Naive thymus-derived CD4-positive, alpha-beta T cell (primary cell): ENCODE data around the gene GNL2. TPM values are rescaled to one million over a fixed set of nuclear protein-coding genes. Genes with fewer than 3 reads are reported as not detected.

ENCODE experiments used
- ATAC-seq: fragments of 150-1000 bp; cut with Tn5 transposase; 2 replicates; pipeline ENCODE4 v1.10.0; 2021; ENCODE audit warnings: mild to moderate bottlenecking, moderate library complexity
- CTCF ChIA-PET: fragments of 350-600 bp; sonication (Branson Sonifier 250); formaldehyde crosslinking; loops from one replicate; lab custom pipeline; 2021; ENCODE audit warnings: antibody characterized with exemption; lab: Charles Lee
- POLR2A ChIA-PET: fragments of 350-600 bp; sonication (Branson Sonifier 250); formaldehyde crosslinking; loops from one replicate; lab custom pipeline; 2021; ENCODE audit warnings: antibody characterized with exemption, inconsistent platforms; lab: Charles Lee
- DNase-seq, 9 donors: peaks; one replicate each; pipeline versions ENCODE4 v3.0.0 to v3.0.0-alpha.2; 2020 to 2022; ENCODE audit warnings: mixed read lengths in 1 of 9
- H3K27ac ChIP-seq: one replicate; pipeline ENCODE4 v1.7.0; 2013; ENCODE audit warnings: mild to moderate bottlenecking, low read depth, low read length, moderate library complexity
- H3K27me3 ChIP-seq, 2 donors: one replicate each; pipeline ENCODE4 v1.7.0; 2013; ENCODE audit warnings: low read length in 2 of 2, mild to moderate bottlenecking in 2 of 2, moderate library complexity in 2 of 2; ENCODE audit not compliant: control insufficient read depth in 2 of 2, insufficient read depth in 2 of 2
- H3K36me3 ChIP-seq, 3 experiments: 1 replicate in 2 of 3; 2 replicates in 1 of 3; pipeline ENCODE4 v1.7.0; 2013; ENCODE audit warnings: low read length in 3 of 3, mild to moderate bottlenecking in 3 of 3, moderate library complexity in 1 of 3; ENCODE audit not compliant: insufficient read depth in 3 of 3, control insufficient read depth in 2 of 3
- H3K4me1 ChIP-seq, 2 donors: one replicate each; pipeline ENCODE4 v1.7.0; 2013; ENCODE audit warnings: low read length in 2 of 2, mild to moderate bottlenecking in 2 of 2, moderate library complexity in 1 of 2; ENCODE audit not compliant: control insufficient read depth in 2 of 2, insufficient read depth in 2 of 2
- H3K4me3 ChIP-seq: 2 replicates; pipeline ENCODE4 v1.7.0; 2013; ENCODE audit warnings: mild to moderate bottlenecking, low read length
- H3K9me3 ChIP-seq, 3 experiments: 1 replicate in 2 of 3; 2 replicates in 1 of 3; pipeline ENCODE4 v1.7.0; 2013; ENCODE audit warnings: low read length in 3 of 3; ENCODE audit not compliant: control insufficient read depth in 2 of 3
- H3K27ac Mint-ChIP-seq, 9 donors: one replicate each; pipeline ENCODE4 v1.8.0; 2020 to 2022; ENCODE audit warnings: mixed read lengths in 9 of 9, mild to moderate bottlenecking in 8 of 9, moderate library complexity in 5 of 9, inconsistent platforms in 2 of 9
- H3K27me3 Mint-ChIP-seq, 5 donors: one replicate each; pipeline ENCODE4 v1.8.0; 2021 to 2022; ENCODE audit warnings: mixed read lengths in 5 of 5, mild to moderate bottlenecking in 1 of 5
- H3K36me3 Mint-ChIP-seq, 5 donors: one replicate each; pipeline ENCODE4 v1.8.0; 2020 to 2022; ENCODE audit warnings: mixed read lengths in 5 of 5, mild to moderate bottlenecking in 3 of 5, inconsistent platforms in 1 of 5
- H3K4me1 Mint-ChIP-seq, 7 donors: one replicate each; pipeline ENCODE4 v1.8.0; 2020 to 2022; ENCODE audit warnings: mixed read lengths in 7 of 7, mild to moderate bottlenecking in 3 of 7, inconsistent platforms in 1 of 7
- H3K4me3 Mint-ChIP-seq, 10 donors: one replicate each; pipeline ENCODE4 v1.8.0; 2020 to 2022; ENCODE audit warnings: mild to moderate bottlenecking in 10 of 10, mixed read lengths in 10 of 10, moderate library complexity in 6 of 10, inconsistent platforms in 2 of 10
- H3K9me3 Mint-ChIP-seq, 11 donors: one replicate each; pipeline ENCODE4 v1.8.0; 2020 to 2022; ENCODE audit warnings: mixed read lengths in 11 of 11, mild to moderate bottlenecking in 4 of 11, inconsistent platforms in 1 of 11, moderate library complexity in 1 of 11
- intact Hi-C, 2 donors: fragments of 100-400 bp; cut with micrococcal nuclease; formaldehyde crosslinking; loops; one replicate each; pipeline ENCODE4 v1.15.1; 2023
- polyA plus RNA-seq, 2 donors: library from polyadenylated mRNA; unstranded; fragments of 300-500 nt; fragmentation: Illumina TruSeq; gene quantifications; one replicate each; pipeline ENCODE4 v1.2.3, GENCODE V29; 2021
- total RNA-seq, 6 experiments: library from RNA in 5 of 6; stranded (reverse) in 5 of 6; gene quantifications; 1 replicate in 5 of 6; 2 replicates in 1 of 6; pipeline ENCODE4 v1.2.3 and lab custom pipeline; 2021 to 2026

GNL2 gene
- total and polyA plus RNA-seq, 7 experiments from 2014 or later: 33.3 to 66.7 (median 56.0) TPM

- DNase-seq (no peak), ATAC-seq (no peak)
- Mint-ChIP-seq H3K9me3 (peaks cover 0 to 2% (median 0%) of the 10 kb centered on the region in 11 donors), H3K36me3 (peaks cover 0 to 7% (median 3%) of the 10 kb centered on the region in 5 donors), H3K4me3 (no peak overlapping the region), H3K27ac (peak overlapping the region in 1 of 9 donors; percentile 24), H3K27me3 (peaks cover 0 to 6% (median 0%) of the 10 kb centered on the region in 5 donors), H3K4me1 (peaks cover 3 to 15% (median 7%) of the 10 kb centered on the region in 7 donors)
- no peak overlapping the region for H3K4me3 ChIP-seq
- H3K9me3 ChIP-seq: no peaks in the 10 kb centered on the region
- H3K27ac ChIP-seq: no peak overlapping the region
- CTCF ChIA-PET: no interaction called here
- H3K27me3 ChIP-seq: no peaks in the 10 kb centered on the region
- peaks cover 2 to 7% of the 10 kb centered on the region in 2 donors for H3K4me1 ChIP-seq
- intact Hi-C loops: loop anchor here in 1 of 2 donors (10.0 kb wide), 1 partner anchor 1404 kb away; the partner anchor contains the start of gene MAP7D1
- H3K36me3 ChIP-seq: peaks cover 0 to 5% (median 0%) of the 10 kb centered on the region in 3 experiments
- POLR2A ChIA-PET: no interaction called here
Observed at GRCh38 chr1:37558411-37558810, 37.3 kb downstream of the GNL2 start.

- H3K36me3 ChIP-seq: peaks cover 0 to 11% (median 0%) of the 10 kb centered on the region in 3 experiments
- no peaks in the 10 kb centered on the region for H3K27me3 ChIP-seq
- no peak overlapping the region for H3K4me3 Mint-ChIP-seq
- intact Hi-C loops: loop anchor here in 1 of 2 donors (10.0 kb wide), 1 partner anchor 1403 kb away; the partner anchor contains the start of gene MAP7D1
- H3K9me3 ChIP-seq: no peaks in the 10 kb centered on the region
- H3K9me3 Mint-ChIP-seq: peaks cover 0 to 2% (median 0%) of the 10 kb centered on the region in 11 donors
- DNase-seq (no peak), ATAC-seq (no peak)
- ChIA-PET CTCF (interaction anchor here (0.6 kb wide), 1 partner anchor 26 kb away, joined by 3 read pairs; no protein-coding TSS in a partner anchor), POLR2A (interaction anchor here (0.5 kb wide), 1 partner anchor 145 kb away, joined by 3 read pairs; no protein-coding TSS in a partner anchor)
- peaks cover 10 to 16% of the 10 kb centered on the region in 2 donors for H3K4me1 ChIP-seq
- H3K4me3 ChIP-seq: no peak overlapping the region
- no peak overlapping the region for H3K27ac Mint-ChIP-seq
- H3K36me3 Mint-ChIP-seq: peaks cover 0 to 12% (median 3%) of the 10 kb centered on the region in 5 donors
- H3K4me1 Mint-ChIP-seq: peaks cover 11 to 25% (median 17%) of the 10 kb centered on the region in 7 donors
- no peak overlapping the region for H3K27ac ChIP-seq
- H3K27me3 Mint-ChIP-seq: peaks cover 0 to 6% (median 0%) of the 10 kb centered on the region in 5 donors
Observed at GRCh38 chr1:37557402-37557801, 38.3 kb downstream of the GNL2 start.

- Mint-ChIP-seq H3K27ac (peak within 1 kb of the TSS in 1 of 9 donors; percentile 72), H3K27me3 (peaks cover 0 to 6% (median 0%) of the 10 kb centered on the region in 5 donors), H3K36me3 (peaks cover 0 to 10% (median 4%) of the 10 kb centered on the region in 5 donors), H3K4me3 (peak within 1 kb of the TSS in 1 of 10 donors; percentile 2), H3K4me1 (peaks cover 14 to 30% (median 24%) of the 10 kb centered on the region in 7 donors), H3K9me3 (peaks cover 0 to 2% (median 0%) of the 10 kb centered on the region in 11 donors)
- Histone ChIP-seq H3K4me1 (peaks cover 10 to 19% of the 10 kb centered on the region in 2 donors), H3K36me3 (peaks cover 0 to 14% (median 0%) of the 10 kb centered on the region in 3 experiments), H3K4me3 (no peak within 1 kb of the TSS), H3K9me3 (no peaks in the 10 kb centered on the region), H3K27ac (no peak within 1 kb of the TSS), H3K27me3 (no peaks in the 10 kb centered on the region)
- ChIA-PET POLR2A (interaction anchor here (0.5 kb wide), 1 partner anchor 146 kb away, joined by 3 read pairs; no protein-coding TSS in a partner anchor), CTCF (no interaction called here)
- intact Hi-C loops: loop anchor here in 1 of 2 donors (10.0 kb wide), 1 partner anchor 1402 kb away; the partner anchor contains the start of gene MAP7D1
- DNase-seq (peak in 1 of 9 donors; percentile 55), ATAC-seq (no peak)
Observed at GRCh38 chr1:37556712-37557196, 39.0 kb downstream of the GNL2 start, which contains the start of gene DNALI1. Gene DNALI1, plus strand, starts transcription at chr1:37556940. Its CDS starts 55 bp downstream, at chr1:37556995.

- H3K4me1 Mint-ChIP-seq: peaks cover 23 to 51% (median 45%) of the 10 kb centered on the region in 7 donors
- CTCF ChIA-PET: interaction anchor here (1.0 to 1.3 kb wide), 2 partner anchors 48 to 52 kb away, joined by 3 read pairs; no protein-coding TSS in a partner anchor
Observed at GRCh38 chr1:37553927-37554808, 41.6 kb downstream of the GNL2 start, which contains the start of gene SNIP1. Gene SNIP1, minus strand, starts transcription at chr1:37554293. Its CDS starts 64 bp downstream, at chr1:37554229.

GRCh38 chr1:37553598-37553926, 42.2 kb downstream of the GNL2 start:
- Histone ChIP-seq H3K4me3 (peak overlapping the region; percentile 92), H3K27me3 (no peaks in the 10 kb centered on the region), H3K36me3 (peaks cover 0 to 20% (median 0%) of the 10 kb centered on the region in 3 experiments), H3K4me1 (peaks cover 10 to 24% of the 10 kb centered on the region in 2 donors), H3K27ac (peak overlapping the region; percentile 94), H3K9me3 (no peaks in the 10 kb centered on the region)
- H3K27me3 Mint-ChIP-seq: peaks cover 0 to 6% (median 0%) of the 10 kb centered on the region in 5 donors
- peak; percentile 7 for ATAC-seq
- peaks cover 26 to 55% (median 49%) of the 10 kb centered on the region in 7 donors for H3K4me1 Mint-ChIP-seq
- intact Hi-C loops: loop anchor here (1.0 to 10.0 kb wide), 2 partner anchors 99 to 1399 kb away; partner anchors contain the start of gene MAP7D1 (in 1 of the 2)
- ChIA-PET CTCF (no interaction called here), POLR2A (interaction anchor here (0.6 to 1.7 kb wide), 11 partner anchors 20 to 138 kb away, joined by 3 to 20 read pairs (median 4); partner anchors contain the start of genes CDCA8, GNL2 and MEAF6)
- H3K9me3 Mint-ChIP-seq: peaks cover 0 to 2% (median 0%) of the 10 kb centered on the region in 11 donors
- H3K27ac Mint-ChIP-seq: peak overlapping the region; percentile 91 to 99 (median 98)
- H3K4me3 Mint-ChIP-seq: peak overlapping the region; percentile 97 to 100 (median 99)
- H3K36me3 Mint-ChIP-seq: peaks cover 6 to 24% (median 12%) of the 10 kb centered on the region in 5 donors
- DNase-seq: no peak

More at GRCh38 chr1:37553927-37554808, 41.6 kb downstream of the GNL2 start, which contains the start of gene SNIP1:
- H3K4me3 Mint-ChIP-seq: peak within 1 kb of the TSS; percentile 97 to 100 (median 99)
- intact Hi-C loops: loop anchor here (1.0 to 10.0 kb wide), 12 partner anchors 40 to 1399 kb away; partner anchors contain the start of genes CDCA8 (in 2 of the 2), MEAF6 (in 2 of the 2), GNL2 (in 1 of the 2) and MAP7D1 (in 1 of the 2)
- DNase-seq (peak; percentile 67 to 94 (median 92)), ATAC-seq (peak; percentile 99)
- H3K36me3 ChIP-seq: peaks cover 0 to 14% (median 0%) of the 10 kb centered on the region in 3 experiments
- no peaks in the 10 kb centered on the region for H3K27me3 ChIP-seq
- H3K9me3 ChIP-seq: no peaks in the 10 kb centered on the region
- peak within 1 kb of the TSS; percentile 94 for H3K27ac ChIP-seq
- H3K4me3 ChIP-seq: peak within 1 kb of the TSS; percentile 92
- H3K27ac Mint-ChIP-seq: peak within 1 kb of the TSS; percentile 91 to 99 (median 98)
- peaks cover 10 to 24% of the 10 kb centered on the region in 2 donors for H3K4me1 ChIP-seq
- POLR2A ChIA-PET: interaction anchor here (1.0 to 1.7 kb wide), 9 partner anchors 21 to 137 kb away, joined by 3 to 20 read pairs (median 4); partner anchors contain the start of genes CDCA8, GNL2 and MEAF6
- H3K36me3 Mint-ChIP-seq: peaks cover 3 to 22% (median 8%) of the 10 kb centered on the region in 5 donors
- H3K27me3 Mint-ChIP-seq: peaks cover 0 to 6% (median 0%) of the 10 kb centered on the region in 5 donors
- H3K9me3 Mint-ChIP-seq: peaks cover 0 to 2% (median 0%) of the 10 kb centered on the region in 11 donors
